ENCODE results near the gene PYGO2.

PYGO2 gene, protein sequence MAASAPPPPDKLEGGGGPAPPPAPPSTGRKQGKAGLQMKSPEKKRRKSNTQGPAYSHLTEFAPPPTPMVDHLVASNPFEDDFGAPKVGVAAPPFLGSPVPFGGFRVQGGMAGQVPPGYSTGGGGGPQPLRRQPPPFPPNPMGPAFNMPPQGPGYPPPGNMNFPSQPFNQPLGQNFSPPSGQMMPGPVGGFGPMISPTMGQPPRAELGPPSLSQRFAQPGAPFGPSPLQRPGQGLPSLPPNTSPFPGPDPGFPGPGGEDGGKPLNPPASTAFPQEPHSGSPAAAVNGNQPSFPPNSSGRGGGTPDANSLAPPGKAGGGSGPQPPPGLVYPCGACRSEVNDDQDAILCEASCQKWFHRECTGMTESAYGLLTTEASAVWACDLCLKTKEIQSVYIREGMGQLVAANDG

DNA sequence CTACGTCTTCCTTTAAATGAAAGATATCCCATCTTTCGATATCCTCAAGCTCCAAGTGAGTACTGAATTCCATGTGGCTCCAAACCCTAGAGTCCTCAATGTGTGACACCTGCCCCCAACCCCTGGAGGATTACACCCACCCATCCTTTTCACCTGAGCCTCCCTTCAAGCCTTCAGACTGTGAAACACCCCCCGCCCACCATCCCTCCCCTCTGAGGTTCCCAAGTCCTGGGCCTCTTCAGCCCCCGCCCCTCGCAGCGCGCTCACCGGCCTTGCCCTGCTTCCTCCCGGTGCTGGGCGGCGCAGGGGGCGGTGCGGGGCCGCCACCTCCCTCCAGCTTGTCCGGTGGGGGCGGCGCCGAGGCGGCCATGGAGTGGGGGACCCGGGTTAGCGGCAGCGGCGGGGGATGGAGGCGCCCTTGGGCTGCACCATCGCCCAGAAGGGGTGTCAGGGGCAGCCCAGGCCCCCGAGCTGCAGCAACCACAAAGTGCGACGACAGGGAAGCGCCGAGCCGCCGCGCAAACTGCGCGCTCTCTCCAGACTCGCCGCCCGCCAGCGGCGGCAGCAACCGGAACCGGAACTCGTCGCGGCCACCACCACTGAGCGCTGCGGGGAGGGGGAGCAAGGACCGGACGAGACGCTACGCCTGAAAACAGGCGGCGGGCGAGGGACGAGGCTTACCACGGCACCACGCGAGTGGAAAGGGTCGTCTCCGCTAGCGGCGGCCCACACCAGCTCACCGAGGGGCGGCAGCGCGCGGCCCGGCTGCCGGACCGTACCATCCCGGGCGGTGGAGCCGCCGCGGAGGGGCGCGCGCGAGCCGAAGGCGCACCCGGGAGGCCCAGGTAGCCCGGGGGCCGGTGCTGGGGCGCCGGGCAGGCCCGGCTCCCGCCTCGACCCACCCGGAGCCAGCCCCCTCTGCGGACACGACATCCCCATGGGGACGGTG is at the start of gene PYGO2:
Gene PYGO2 (minus strand): TSS at position 576 of the 949 bp plus-strand sequence. CDS start 206 bp downstream, at position 370.
- DNase-seq, result peak; percentile 89

GRCh38 chr1:155011004-155011416 is 49.4 kb upstream of the PYGO2 start:
- no peak for DNase-seq

- no peak for DNase-seq
Observed at GRCh38 chr1:155010211-155010918, 48.8 kb upstream of the PYGO2 start.

- no peak for DNase-seq
Observed at GRCh38 chr1:155009742-155010141, 48.2 kb upstream of the PYGO2 start.

DNA sequence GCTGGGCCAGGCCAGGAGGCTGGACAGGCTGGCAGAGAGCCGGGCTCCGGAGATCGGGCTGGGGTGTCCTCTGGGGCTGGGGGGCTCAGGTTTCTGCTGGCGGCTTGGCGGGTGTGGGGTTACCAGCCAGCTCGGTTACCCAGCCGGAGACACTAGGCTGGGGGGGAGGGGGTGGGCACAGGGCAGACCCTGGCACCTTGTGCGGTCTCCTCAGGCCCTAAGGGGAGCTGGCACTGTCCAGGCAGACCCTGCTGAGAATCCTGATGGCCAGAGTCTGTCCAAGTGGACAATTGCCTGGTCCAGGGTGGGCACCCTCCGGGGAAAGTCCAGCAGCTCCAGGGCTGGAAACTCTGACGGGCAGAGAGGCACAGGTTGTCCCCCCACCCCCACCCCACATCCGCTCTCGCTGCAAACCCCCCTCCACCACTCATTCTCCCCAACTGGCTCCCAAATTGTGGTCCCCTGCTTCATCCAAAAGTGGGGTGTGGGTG is 47.7 kb upstream of the PYGO2 start:
- DNase-seq, result no peak

- DNase-seq, result no peak
Observed at GRCh38 chr1:155008015-155008941, 46.7 kb upstream of the PYGO2 start.

DNA sequence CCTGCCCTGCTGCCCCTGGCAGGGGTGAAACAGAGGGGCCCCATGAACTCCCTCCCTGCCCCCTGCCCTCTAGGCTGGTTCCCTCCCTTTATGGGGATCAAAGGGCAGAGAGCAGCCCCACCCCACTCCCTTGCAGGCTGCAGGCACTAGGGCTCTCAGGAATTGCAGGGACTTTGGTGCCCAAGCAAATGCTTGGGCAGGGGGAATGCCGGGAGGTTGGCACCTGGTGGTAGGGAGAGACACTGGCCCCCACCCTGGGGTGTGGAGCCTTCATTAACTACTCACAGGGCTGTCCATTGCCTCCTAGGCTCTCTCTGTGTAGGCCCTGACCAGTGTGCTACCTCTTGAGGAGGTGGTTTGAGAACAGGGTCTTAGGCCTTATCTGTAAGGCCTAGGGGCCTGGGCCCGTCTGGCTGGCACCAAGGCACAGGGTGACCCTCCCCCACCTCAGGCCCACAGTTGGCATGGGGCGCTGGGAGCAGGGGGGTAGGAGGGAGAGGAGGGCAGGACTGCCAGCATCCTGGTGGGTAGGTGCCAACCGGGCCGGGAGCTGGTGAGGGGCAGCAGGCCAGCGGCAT is 45.8 kb upstream of the PYGO2 start:
- no peak for DNase-seq

GRCh38 chr1:155006601-155007101 is 45.1 kb upstream of the PYGO2 start:
- DNase-seq, result no peak

DNA sequence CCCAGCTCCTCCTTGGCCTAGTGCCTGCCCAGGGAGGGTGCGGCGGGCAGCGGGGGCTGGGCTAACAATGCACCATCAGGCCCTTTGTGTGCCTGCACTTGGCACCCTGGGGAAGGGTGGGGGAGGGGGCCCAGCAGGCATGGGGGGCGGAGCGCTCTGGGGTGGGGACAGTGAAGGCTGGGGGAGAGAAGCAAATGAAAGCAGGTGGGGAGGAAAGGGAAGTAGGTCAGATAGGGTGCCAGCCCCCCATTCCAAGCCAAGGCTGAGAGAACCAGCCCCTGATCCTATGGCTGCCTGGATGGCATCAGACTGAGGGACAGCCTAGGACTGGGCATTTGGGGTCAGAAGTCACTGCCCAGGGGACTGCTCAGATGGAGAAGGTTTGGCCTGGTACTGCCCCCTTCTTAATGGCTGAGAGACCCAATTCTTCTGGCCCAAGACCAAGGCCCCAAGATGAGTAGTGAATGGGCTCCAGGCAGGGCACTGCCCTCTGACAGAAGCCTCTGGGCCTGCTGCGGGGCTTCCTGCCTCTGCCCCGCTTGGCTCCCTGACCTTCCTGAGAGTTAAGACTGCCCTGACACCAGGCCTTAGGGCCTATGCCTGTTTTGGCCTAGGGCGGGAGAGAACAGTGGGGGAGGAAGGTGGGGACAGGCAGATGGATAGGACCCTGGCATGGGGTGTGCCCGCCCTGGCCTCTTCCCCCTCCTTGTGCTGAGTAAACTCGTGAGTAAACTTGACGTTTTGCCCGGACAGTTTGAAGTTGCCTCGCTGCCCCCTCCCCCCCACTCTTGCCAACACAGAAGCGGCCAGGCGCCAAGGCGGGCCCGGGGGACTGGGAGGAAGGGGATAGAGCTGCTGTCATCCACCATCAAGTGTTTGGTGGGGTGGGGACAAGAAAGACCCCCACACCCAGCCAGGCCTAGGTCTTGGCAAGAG is 43.8 kb upstream of the PYGO2 start:
- DNase-seq, result no peak

GRCh38 chr1:155004352-155005075 is 42.9 kb upstream of the PYGO2 start:
- no peak for DNase-seq

DNA sequence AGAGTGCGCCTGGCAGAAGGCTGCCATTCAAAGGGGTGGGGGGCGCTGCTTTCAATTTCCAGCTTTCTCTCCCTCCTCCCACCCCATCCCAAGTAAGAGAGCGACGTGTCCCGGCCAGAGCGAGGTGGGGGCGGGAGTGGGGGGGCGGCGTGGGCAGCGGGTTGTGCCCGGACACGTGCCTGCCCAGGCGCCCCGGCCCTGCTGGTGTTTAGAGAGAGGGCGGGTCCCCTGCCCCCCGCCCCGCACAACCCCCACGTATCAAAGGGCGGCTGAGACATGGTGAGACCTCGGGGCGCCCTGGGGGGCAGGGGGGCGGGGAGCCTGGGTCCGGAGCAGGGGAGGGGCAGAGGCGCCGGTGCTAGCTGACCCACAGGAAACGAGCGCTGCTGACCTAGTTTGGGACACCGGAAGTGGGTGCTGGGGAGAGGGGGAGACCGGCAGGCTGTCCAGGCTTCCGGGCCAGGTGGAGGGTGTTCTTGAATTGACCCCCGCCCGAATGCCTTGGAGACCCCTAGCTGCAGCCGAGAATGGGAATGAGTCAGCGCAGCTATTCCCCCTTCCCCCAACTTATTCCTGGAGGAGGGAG is 42.3 kb upstream of the PYGO2 start:
- peak; percentile 69 for DNase-seq

- DNase-seq, result peak; percentile 65
Observed at GRCh38 chr1:155003227-155003765, 41.7 kb upstream of the PYGO2 start.

DNA sequence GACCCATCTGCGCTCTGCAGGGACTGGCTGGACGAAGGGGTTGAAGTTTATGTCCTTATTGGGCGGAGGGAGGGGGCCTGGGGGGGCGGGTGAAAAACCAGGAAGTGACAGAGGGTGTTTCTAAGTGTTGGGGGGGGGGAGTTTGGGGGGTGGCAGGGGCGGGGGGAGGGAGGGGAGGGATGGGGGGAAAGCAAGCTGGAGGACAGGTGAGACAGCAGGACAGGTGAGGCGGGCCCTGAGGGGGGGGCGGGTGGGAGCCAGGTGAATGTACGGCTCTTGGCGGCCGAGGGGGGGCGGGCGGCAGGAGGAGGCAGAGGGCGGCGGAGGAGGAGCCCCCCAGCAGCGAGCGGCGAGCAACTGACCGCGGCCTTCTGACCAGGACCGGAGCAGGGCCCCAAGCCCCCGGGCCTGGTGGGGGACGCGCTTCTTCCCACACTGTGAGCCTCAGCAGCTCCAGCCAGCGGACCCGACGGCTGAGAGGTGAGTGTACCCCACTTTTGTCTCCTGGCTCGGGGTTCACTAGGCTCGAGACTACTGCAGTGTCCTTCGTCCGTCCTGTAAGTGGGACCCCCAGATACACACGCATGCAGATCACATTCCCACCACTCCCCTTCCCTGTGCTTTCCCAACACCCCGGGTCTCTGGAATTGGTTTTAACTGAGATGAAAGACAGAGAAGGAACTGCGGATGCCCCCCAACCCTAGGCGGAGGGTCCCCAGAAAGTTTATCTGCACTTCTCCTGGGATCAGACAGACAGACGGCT is 41.1 kb upstream of the PYGO2 start, which contains the start of gene ZBTB7B:
Gene ZBTB7B (plus strand): TSS at position 339 of the 763 bp plus-strand sequence. CDS start 11,859 bp downstream, outside the sequence.
- no peak for DNase-seq

DNA sequence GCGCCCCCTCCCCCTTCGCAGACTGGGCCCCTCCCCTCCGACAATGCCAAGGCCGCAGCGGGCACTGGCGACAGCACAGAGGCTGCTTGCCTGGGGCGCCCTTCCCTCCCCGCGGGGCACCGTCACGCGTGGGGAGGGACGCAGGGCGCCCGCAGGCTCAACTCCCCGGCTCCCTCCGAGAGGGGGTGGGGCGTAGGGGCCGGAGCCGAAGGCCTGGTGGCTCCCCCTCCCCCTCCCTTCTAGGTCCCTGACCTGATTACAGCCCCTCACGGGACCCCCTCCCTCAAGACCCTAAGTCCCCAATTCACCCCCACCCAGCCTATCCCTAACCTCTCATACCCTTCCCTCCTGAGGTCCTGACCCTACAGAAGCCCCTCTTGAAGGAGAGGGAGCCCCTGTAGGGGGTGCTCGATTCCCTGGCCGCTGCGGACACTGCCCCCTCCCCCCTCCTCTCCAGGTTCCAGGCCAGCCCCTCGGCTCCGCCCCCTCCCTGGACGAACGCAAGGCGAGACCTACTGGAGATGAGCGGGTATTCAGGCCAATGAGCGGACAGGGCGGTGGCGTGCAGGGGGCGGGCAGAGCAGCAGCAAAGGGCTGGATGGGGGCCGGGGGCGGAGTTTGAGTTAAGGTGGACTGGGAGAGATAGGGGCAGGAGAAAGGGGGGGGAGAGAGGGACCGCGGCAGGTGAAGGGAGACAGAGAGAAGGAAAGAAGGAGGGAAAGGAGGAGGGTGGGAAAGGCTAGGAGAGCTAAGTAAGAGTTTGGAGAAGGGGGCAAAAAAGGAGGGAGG is 40.3 kb upstream of the PYGO2 start:
- peak; percentile 100 for DNase-seq

DNA sequence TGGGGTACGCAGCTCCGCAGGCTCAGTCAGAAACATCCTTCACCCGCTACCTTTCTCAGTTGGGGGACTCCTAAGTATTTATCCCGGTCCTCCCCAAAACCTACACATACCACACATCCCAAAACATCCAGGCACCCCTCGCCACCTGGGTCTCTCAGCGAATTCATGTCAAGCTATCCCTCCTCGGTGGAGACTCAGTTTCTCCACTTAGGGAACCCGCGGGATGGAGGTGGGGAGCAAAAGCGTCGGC is 39.8 kb upstream of the PYGO2 start:
- no peak for DNase-seq

DNA sequence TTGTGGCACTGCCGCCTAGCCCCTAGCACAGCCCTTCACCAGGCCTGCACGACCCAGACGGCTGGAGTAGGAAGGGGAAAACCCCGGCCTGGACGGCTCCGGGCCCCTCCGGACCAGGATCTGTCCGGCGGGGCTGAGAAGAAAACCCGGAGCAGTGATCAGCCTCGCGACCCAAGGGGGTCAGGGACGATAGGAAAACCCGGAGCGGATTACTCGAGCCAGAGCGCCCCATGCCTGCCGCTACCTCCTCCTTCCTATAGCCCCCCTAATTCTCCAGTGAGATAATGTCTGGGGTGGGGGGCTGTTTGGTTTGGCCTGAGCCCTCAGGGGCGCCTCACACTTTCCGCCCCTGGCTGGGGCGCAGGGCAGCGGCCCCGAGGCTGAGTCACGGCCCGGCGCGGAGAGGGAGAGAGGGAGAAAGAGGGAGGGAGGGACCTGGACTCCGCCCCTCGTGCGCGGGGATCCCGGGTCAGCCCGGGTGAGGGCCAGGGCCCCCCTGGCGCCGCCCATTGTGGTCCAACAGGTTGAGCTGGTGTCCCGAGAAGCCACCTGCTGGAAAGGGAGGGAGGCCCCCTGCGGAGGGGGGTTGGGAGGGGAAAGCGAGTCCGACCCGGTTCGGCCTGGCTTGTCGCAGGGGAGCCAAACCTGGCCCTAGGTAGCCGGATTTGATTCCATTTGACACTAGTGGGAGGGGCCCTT is 39.3 kb upstream of the PYGO2 start:
- peak; percentile 93 for DNase-seq

DNA sequence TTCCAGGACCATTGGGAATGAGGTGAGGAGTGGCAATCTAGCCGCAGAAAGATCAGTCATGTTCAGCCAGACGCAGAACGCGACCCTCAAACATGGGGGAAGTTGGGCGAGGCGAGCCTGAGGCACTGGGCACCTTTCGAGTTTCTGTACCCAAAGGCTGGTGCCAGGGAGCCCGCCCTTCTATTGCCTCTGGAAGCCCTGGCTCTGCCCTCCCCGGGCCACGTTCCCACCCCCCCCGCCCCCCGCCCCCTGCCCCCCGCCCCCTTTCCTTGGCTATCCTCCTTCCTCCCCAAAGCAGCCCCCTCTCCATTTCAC is 38.8 kb upstream of the PYGO2 start:
- no peak for DNase-seq
